T-helper 1 cell treated with Interleukin-12 subunit alpha and Interleukin-12 subunit beta and Interleukin-4 antibody, amounts not matched to agents 30 μg/mL and 1 μg/mL, for 36 hours (primary cell): Measurements from ENCODE around the gene PHF10.

ENCODE experiments used
- H3K27ac Mint-ChIP-seq: one replicate; pipeline ENCODE4 v1.8.0; 2021; ENCODE audit warnings: mild to moderate bottlenecking, mixed read lengths
- H3K27me3 Mint-ChIP-seq: one replicate; pipeline ENCODE4 v1.8.0; 2021; ENCODE audit warnings: low read depth, mixed read lengths
- H3K36me3 Mint-ChIP-seq: one replicate; pipeline ENCODE4 v1.8.0; 2021; ENCODE audit warnings: low read depth, mixed read lengths
- H3K4me1 Mint-ChIP-seq: one replicate; pipeline ENCODE4 v1.8.0; 2021; ENCODE audit warnings: low read depth, mixed read lengths
- H3K4me3 Mint-ChIP-seq: one replicate; pipeline ENCODE4 v1.8.0; 2021; ENCODE audit warnings: mild to moderate bottlenecking, moderate library complexity, mixed read lengths
- H3K9me3 Mint-ChIP-seq: one replicate; pipeline ENCODE4 v1.8.0; 2021; ENCODE audit warnings: mixed read lengths

PHF10 gene

DNA sequence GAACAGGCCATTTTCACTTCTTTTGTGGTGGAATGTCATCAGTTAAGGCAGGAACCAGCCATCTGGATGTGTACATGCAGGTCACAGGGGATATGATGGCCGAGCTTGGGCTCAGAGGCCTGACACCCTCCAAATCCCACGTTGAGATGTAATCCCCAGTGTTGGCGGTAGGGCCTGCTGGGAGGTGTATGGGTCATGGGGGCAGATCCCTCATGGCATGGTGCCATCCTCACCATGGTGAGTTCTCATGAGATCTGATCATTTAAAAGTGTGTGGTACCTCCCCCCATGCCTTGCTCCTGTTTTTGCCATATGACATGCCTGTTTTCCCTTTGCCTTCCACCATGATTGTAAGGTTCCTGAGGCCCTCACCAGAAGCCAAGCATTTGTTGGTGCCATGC is 49.3 kb downstream of the PHF10 start:
- H3K27ac Mint-ChIP-seq, result no peak overlapping the region
- no peak overlapping the region for H3K4me3 Mint-ChIP-seq
- H3K36me3 Mint-ChIP-seq, result peaks cover 5% of the 10 kb centered on the region
- H3K4me1 Mint-ChIP-seq, result peaks cover under 1% of the 10 kb centered on the region
- H3K27me3 Mint-ChIP-seq, result no peaks in the 10 kb centered on the region
- no peaks in the 10 kb centered on the region for H3K9me3 Mint-ChIP-seq

DNA sequence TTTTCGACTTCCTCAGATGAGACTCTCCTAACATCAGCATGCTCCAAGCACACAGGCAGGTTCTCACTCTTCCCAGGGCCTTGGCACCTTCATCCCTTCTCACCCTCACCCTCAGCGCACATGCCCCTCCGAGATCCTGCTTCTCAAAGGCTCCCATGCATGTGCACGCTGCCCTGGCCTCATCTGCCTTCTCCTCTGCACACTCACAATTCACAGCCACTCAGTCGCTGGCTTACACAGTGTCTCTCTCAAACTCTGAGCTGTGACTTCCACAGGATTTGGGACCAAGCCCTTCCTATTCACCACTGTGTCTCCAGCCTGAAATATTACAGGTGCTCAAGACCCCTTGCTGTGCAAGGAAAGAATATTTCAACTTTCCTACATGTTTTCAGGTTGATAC is 52.7 kb downstream of the PHF10 start:
- no peaks in the 10 kb centered on the region for H3K9me3 Mint-ChIP-seq
- no peak overlapping the region for H3K27ac Mint-ChIP-seq
- H3K4me1 Mint-ChIP-seq, result peaks cover 7% of the 10 kb centered on the region
- H3K27me3 Mint-ChIP-seq, result no peaks in the 10 kb centered on the region
- no peak overlapping the region for H3K4me3 Mint-ChIP-seq
- H3K36me3 Mint-ChIP-seq, result no peaks in the 10 kb centered on the region

DNA sequence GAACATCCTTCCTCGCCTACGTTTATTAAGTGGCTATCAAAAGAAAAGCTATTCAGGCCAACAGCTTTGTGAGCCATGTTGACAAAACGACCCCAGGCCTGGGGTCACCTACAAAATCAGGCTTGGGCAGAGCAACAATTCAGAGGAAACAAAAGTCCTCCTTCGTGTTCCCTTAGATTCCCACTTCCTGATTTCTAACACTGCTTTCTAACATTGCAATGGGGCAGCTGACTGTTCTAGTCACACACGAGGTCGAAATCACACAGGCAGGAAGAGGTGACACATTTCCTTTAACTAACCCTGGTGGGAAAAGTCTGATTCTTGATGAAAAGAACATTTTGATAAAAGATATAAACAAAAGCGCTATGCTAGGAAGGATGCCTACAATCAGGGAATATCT is 54.4 kb downstream of the PHF10 start:
- Mint-ChIP-seq H3K27me3 (no peaks in the 10 kb centered on the region), H3K4me3 (no peak overlapping the region), H3K9me3 (no peaks in the 10 kb centered on the region), H3K4me1 (peaks cover 7% of the 10 kb centered on the region), H3K36me3 (no peaks in the 10 kb centered on the region), H3K27ac (no peak overlapping the region)

GRCh38 chr6:169669147-169669546 is 55.2 kb downstream of the PHF10 start:
- Mint-ChIP-seq H3K4me1 (peaks cover 7% of the 10 kb centered on the region), H3K27me3 (no peaks in the 10 kb centered on the region), H3K9me3 (no peaks in the 10 kb centered on the region), H3K36me3 (no peaks in the 10 kb centered on the region), H3K4me3 (no peak overlapping the region), H3K27ac (no peak overlapping the region)

DNA sequence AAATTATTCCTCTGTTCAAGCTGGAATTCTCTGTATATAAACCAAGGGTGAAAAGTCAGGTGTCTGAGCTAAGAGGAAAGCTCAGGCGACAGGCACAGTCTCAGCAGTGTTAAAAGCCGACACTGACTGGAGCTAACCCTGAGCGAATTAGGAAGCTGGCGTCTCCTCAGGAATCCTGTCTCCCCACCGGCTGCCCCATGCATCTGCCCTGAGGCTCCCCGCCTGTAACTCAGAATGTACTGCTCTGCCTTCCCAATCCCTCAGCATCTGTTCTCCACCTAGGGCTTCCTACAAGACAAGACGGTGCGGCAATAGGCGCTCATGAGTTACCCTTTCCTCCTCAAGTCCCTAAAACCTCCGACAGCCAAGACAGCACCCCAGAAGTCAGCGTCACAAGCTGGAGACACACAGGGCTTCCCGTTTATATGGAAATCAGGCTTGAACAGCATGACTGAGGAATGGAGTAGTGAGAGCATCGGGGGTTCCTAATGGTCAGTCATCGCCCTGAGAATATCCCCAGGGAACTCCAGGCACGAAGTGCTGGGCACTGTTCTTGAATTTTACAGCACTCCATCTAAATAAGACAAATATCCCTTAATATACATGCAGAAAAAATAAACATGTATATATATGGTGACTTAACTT is 56.0 kb downstream of the PHF10 start:
- Mint-ChIP-seq H3K9me3 (no peaks in the 10 kb centered on the region), H3K4me1 (peaks cover 7% of the 10 kb centered on the region), H3K27me3 (no peaks in the 10 kb centered on the region), H3K27ac (no peak overlapping the region), H3K36me3 (peaks cover 1% of the 10 kb centered on the region), H3K4me3 (no peak overlapping the region)

GRCh38 chr6:169667716-169668115 is 56.6 kb downstream of the PHF10 start:
- H3K27me3 Mint-ChIP-seq, result no peaks in the 10 kb centered on the region
- H3K9me3 Mint-ChIP-seq, result no peaks in the 10 kb centered on the region
- no peak overlapping the region for H3K4me3 Mint-ChIP-seq
- H3K36me3 Mint-ChIP-seq, result peaks cover 1% of the 10 kb centered on the region
- no peak overlapping the region for H3K27ac Mint-ChIP-seq
- H3K4me1 Mint-ChIP-seq, result peaks cover 7% of the 10 kb centered on the region

GRCh38 chr6:169666441-169666840 is 57.9 kb downstream of the PHF10 start:
- no peak overlapping the region for H3K4me3 Mint-ChIP-seq
- H3K4me1 Mint-ChIP-seq, result peaks cover 7% of the 10 kb centered on the region
- H3K9me3 Mint-ChIP-seq, result no peaks in the 10 kb centered on the region
- H3K36me3 Mint-ChIP-seq, result peaks cover 1% of the 10 kb centered on the region
- H3K27me3 Mint-ChIP-seq, result no peaks in the 10 kb centered on the region
- no peak overlapping the region for H3K27ac Mint-ChIP-seq

DNA sequence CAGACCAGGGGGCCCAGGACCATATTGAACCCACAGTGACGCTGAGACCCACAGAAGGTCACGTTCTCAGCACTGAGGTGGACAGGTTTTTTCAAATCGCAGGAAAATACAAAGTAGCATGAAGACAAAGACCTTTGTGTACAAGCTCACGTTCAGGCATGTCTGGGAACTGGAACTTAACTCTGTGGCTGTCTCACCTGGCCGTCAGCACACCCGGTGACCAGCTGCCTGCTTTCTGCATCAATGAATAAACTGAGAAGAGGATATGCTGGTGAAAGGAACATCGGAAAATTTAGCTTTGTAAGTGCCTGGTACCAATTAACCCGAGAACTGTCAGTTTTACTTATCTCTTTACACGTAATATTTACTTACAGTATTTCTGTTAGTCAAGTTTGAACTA is 59.0 kb downstream of the PHF10 start:
- Mint-ChIP-seq H3K9me3 (no peaks in the 10 kb centered on the region), H3K36me3 (peaks cover 1% of the 10 kb centered on the region), H3K4me1 (peaks cover 7% of the 10 kb centered on the region), H3K27me3 (no peaks in the 10 kb centered on the region), H3K4me3 (no peak overlapping the region), H3K27ac (no peak overlapping the region)

- Mint-ChIP-seq H3K9me3 (no peaks in the 10 kb centered on the region), H3K36me3 (peaks cover 1% of the 10 kb centered on the region), H3K27ac (no peak overlapping the region), H3K4me3 (no peak overlapping the region), H3K4me1 (no peaks in the 10 kb centered on the region), H3K27me3 (no peaks in the 10 kb centered on the region)
Observed at GRCh38 chr6:169664227-169664626, 60.1 kb downstream of the PHF10 start.

DNA sequence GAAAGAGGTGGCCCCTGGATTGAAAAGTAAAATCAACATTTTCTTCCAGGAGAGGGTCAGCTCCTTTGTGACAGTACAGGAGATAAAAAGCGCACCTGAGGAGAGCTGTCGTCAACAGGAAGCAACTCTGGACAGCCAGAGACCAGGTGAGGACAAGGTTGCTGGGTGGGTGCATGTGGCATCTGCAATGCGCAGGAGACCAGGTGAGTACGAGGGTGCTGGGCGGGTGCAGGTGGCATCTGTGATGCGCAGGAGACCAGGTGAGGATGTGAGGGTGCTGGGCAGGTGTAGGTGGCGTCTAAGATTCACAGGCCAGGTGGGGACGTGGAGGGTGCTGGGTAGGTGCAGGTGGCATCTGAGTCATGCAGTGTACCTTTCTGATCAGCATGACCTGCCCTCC is 60.8 kb downstream of the PHF10 start:
- Mint-ChIP-seq H3K27ac (no peak overlapping the region), H3K27me3 (no peaks in the 10 kb centered on the region), H3K4me1 (no peaks in the 10 kb centered on the region), H3K36me3 (peaks cover 1% of the 10 kb centered on the region), H3K4me3 (no peak overlapping the region), H3K9me3 (no peaks in the 10 kb centered on the region)

DNA sequence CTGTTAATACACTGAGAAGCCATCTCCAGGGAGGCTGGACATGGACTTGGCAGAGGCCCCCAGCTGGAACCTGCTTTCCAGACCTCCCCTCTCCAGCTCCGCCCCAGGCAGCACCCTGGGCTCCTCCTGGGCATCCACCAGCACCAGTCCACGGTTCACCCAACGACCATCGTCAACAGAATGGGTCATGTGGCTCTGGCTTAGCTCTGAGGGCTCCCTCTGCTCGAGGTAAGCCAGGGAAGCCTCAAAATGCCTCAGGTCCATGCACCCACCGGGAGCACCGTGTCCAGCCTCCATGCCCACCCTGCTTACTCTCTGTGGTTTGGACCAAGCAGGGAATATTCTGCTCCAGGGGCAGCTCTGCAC is 62.9 kb downstream of the PHF10 start:
- no peaks in the 10 kb centered on the region for H3K27me3 Mint-ChIP-seq
- H3K36me3 Mint-ChIP-seq, result peaks cover 1% of the 10 kb centered on the region
- H3K9me3 Mint-ChIP-seq, result no peaks in the 10 kb centered on the region
- H3K4me3 Mint-ChIP-seq, result no peak overlapping the region
- no peak overlapping the region for H3K27ac Mint-ChIP-seq
- no peaks in the 10 kb centered on the region for H3K4me1 Mint-ChIP-seq

GRCh38 chr6:169660751-169661390 is 63.4 kb downstream of the PHF10 start:
- Mint-ChIP-seq H3K9me3 (no peaks in the 10 kb centered on the region), H3K4me1 (no peaks in the 10 kb centered on the region), H3K27ac (no peak overlapping the region), H3K4me3 (no peak overlapping the region), H3K36me3 (peaks cover 1% of the 10 kb centered on the region), H3K27me3 (no peaks in the 10 kb centered on the region)

GRCh38 chr6:169659820-169660610 is 64.3 kb downstream of the PHF10 start:
- Mint-ChIP-seq H3K4me1 (peaks cover 3% of the 10 kb centered on the region), H3K36me3 (peaks cover 1% of the 10 kb centered on the region), H3K27ac (no peak overlapping the region), H3K4me3 (no peak overlapping the region), H3K27me3 (no peaks in the 10 kb centered on the region), H3K9me3 (no peaks in the 10 kb centered on the region)

DNA sequence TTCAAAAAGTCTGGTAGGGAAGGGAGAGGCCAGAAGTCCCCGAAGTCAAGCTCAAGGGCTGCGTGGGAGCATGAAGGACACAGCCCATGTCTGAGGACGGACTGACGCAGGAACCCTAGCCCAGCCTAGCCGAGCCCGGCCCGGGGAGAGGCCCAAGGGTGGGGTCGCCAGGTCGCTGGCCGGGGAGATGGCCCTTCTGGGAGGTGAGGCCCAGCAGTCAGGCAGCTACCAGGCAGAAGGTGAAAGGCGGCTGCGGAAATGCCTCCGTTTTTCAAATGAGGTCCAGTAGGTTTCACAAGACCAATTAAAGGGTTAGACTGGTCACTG is 67.1 kb downstream of the PHF10 start:
- Mint-ChIP-seq H3K9me3 (no peaks in the 10 kb centered on the region), H3K4me3 (no peak overlapping the region)

GRCh38 chr6:169656546-169657283 is 67.6 kb downstream of the PHF10 start:
- no peaks in the 10 kb centered on the region for H3K9me3 Mint-ChIP-seq
- H3K27ac Mint-ChIP-seq, result no peak overlapping the region
- H3K4me1 Mint-ChIP-seq, result peaks cover 12% of the 10 kb centered on the region
- H3K27me3 Mint-ChIP-seq, result no peaks in the 10 kb centered on the region
- no peak overlapping the region for H3K4me3 Mint-ChIP-seq
- no peaks in the 10 kb centered on the region for H3K36me3 Mint-ChIP-seq

More for the DNA sequence above, 67.1 kb downstream of the PHF10 start:
- H3K27me3 Mint-ChIP-seq, result no peaks in the 10 kb centered on the region
- H3K36me3 Mint-ChIP-seq, result no peaks in the 10 kb centered on the region
- H3K27ac Mint-ChIP-seq, result no peak overlapping the region
- peaks cover 12% of the 10 kb centered on the region for H3K4me1 Mint-ChIP-seq
